ENCODE results near the gene BCAN.
"Not testable (repeated sequence)": the region's sequence is repeated elsewhere in the genome, so short reads cannot be mapped to it uniquely, and the experiment has no call there.

The BCAN gene

DNA sequence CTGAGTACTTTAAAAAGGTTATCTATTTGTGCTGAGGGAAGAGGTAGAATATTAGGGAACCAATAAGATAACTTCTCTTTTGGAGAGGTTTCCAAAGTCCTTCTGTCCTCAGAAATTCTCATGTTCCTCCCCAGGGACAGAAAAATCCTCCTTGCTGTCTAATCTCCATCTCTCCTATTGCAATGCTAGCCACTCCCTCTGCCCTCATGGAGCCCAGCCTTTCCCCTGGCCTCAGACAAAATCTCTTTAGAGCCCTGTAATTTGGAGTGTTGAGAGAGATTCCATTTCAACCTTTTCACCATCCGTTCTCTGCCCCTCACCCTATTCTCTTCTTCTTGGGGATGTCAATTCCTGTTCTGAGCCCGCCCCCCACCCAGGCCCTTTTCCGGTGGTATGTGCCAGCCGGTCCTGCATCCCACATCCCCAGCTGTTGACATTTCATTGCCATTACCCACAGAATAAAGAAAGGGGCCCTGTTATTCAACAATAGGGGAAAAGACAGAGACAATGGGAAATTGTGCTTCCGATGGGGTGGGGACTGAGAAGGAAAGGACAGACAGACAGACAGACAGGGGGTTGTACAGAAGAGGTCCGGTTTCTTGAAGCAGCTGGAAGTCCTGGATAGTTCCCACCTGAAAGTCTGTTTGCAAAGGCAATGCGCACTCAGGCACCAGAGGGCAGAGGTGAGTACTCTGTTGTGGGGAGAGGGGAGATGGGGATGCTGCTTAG is 22.9 kb upstream of the BCAN start, which contains the start of gene HAPLN2:
TSS of gene HAPLN2 (plus strand) at position 563 of the 729 bp plus-strand sequence. CDS start 4,076 bp downstream, outside the sequence.
- no peak for DNase-seq

DNA sequence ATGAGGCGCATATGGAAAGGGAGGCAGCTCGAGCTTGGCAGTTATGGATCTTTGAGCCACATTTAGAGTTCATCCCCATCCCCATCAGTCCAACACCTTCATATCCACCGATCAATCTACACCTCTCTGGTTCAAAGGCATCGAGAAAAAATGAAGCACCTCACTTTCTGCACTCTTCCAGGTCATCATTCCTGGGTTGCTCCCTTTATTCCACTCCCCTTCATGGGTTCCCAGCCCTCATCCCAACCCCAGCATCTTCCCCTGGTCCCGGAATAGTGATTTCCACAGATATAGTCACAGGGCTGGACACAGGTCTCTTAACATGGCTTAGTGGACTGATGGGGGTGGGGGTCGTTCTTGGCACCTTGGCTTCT is 22.3 kb upstream of the BCAN start:
- DNase-seq: no peak

DNA sequence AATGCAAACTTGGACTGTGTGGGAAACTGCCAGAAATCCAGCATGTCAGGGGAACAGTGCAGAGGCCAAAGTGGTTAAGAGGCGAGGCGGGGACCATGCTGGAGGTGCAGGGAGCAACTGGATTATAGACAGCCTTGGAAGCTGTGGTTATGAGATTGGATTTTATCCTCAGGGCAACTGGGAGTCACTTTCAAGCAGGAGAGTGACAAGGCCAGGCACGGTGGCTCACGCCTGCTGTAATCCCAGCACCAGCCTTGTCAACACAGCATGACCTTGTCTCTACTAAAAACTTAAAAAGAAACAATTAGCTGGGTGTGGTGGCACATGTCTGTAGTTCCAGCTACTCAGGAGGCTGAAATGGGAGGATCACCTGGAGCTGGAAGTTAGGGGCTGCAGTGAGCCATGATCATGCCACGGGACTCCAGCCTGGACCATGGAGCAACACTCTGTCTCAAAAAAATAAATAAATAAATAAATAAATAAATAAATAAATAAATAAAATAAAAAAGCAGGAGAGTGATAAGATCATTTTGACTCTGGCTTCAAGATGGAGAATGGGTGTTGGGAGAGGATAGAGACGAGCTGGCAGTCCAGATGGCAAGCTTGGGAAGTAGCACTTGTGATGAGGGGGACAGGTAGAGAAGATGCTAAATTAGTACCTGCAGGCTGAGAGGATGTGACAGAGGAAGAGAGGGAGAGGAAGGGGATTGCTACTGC is 19.2 kb upstream of the BCAN start:
- DNase-seq: no peak

DNA sequence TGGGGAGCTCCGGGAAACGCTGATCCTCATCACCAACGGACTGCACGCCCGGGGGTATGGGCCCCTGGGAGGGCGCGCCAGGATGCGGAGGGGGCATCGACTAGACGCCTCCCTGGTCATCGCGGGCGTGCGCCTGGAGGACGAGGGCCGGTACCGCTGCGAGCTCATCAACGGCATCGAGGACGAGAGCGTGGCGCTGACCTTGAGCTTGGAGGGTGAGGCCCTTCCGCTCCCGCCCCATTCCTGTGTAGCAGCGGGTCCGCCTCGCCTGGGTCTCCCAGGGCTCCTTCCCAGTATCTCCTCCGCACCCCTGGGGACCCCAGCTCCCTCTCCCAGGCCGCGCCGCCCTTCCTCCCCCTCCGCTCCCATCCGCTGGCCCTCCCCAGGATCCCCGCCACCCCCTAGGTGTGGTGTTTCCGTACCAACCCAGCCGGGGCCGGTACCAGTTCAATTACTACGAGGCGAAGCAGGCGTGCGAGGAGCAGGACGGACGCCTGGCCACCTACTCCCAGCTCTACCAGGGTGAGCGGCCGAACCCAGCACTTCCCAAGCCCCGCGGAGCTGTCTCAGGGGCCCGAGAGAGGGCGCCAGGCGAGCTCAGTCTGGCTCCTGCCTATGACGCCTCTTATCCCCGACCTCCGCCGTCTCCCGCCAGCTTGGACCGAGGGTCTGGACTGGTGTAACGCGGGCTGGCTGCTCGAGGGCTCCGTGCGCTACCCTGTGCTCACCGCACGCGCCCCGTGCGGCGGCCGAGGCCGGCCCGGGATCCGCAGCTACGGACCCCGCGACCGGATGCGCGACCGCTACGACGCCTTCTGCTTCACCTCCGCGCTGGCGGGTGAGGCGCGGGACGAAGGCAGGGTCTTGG is 17.7 kb upstream of the BCAN start:
- peak; percentile 31 for DNase-seq

GRCh38 chr1:156624814-156625435 is 17.0 kb upstream of the BCAN start:
- DNase-seq: no peak

- DNase-seq: no peak
These were observed 16.4 kb upstream of the BCAN start for GRCh38 chr1:156625436-156626078.

DNA sequence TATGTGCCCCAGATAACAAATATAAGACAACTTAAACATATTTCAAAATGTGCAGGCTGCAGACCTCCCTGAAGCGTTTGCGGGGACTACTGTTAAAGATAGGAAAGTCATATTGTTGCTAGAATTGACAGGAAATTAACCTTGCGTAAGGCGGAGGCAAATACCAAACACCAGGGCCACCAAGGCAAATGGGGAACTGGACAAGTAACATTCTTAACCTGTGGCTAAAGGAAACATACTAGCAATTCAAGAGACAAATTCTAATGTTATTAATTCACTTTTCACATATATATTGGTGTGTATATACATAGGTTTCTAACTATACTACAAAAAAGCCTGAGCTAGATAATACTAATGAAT is 15.9 kb upstream of the BCAN start:
- DNase-seq: no peak

DNA sequence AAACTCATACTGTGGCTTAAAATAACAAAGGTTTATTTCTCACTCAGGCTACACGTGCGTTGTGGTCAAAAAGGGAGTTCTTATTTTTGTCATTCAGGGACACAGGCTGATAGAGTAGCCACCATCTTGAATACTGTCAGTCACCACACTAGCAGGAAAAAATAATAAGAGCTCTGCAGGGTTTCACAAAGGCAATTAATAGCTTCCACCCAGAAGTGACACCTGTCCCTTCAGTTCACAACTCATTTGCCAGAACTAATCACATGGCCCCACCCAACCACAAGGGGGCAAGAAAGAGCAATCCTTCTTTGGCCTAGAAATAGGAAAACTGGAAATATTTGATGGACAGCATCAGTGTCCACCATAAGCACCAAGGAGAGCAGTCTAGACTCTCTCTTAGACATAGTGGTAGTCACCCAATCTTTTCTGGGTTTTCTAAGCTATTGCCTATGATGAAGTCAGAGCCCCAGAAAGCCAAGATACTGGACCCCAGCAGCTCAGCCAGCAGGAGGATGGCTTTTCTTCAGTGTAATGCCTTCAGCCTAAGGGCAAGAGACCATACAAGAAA is 14.5 kb upstream of the BCAN start:
- DNase-seq: peak; percentile 54

GRCh38 chr1:156629823-156630449 is 12.0 kb upstream of the BCAN start:
- no peak for DNase-seq

DNA sequence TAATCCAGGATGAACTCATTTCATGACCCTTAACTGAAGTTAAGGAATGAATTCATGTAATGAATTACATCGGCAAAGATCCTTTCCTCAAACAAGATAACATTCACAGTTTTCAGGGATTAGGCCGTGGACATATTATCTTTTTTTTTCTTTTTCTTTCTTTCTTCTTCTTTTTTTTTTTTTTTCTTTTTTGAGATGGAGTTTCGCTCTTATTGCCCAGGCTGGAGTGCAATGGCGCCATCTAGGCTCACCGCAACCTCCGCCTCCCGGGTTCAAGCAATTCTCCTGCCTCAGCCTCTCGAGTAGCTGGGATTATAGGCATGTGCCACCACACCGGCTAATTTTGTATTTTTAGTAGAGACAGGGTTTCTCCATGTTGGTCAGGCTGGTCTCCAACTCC is 10.8 kb upstream of the BCAN start:
- DNase-seq: not testable (repeated sequence)

GRCh38 chr1:156632355-156632754 is 9.6 kb upstream of the BCAN start:
- no peak for DNase-seq

- DNase-seq: no peak
These were observed 3.5 kb upstream of the BCAN start for GRCh38 chr1:156638189-156638985.

DNA sequence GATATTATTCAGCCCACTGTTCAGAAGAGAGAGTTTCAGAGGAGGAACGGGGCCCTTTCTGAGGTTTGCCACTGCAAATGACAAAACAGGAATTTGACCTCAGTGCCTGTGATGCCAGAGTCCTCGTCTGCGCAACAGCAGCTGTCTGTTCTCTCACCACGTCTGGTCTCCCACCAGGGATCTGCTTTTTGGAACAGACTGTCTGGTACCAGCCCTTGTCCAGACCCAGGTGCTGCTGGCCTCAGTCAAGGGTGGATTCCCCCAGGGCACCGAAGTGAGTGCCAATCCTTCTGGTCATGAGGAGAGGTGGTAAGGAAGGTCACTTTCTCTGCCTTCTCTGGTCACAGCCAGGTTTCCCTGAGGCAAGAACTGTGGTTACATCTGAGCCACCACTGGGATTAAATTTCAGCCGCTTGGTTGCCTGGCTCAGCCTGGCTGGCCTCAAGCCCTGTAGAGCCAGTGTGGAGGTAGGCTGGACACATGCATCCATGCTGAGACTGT is 2.3 kb upstream of the BCAN start:
- no peak for DNase-seq

GRCh38 chr1:156640842-156641706 is 843 bp upstream of the BCAN start:
- no peak for DNase-seq

GRCh38 chr1:156642265-156643048 is 540 bp downstream of the BCAN start:
- no peak for DNase-seq

DNA sequence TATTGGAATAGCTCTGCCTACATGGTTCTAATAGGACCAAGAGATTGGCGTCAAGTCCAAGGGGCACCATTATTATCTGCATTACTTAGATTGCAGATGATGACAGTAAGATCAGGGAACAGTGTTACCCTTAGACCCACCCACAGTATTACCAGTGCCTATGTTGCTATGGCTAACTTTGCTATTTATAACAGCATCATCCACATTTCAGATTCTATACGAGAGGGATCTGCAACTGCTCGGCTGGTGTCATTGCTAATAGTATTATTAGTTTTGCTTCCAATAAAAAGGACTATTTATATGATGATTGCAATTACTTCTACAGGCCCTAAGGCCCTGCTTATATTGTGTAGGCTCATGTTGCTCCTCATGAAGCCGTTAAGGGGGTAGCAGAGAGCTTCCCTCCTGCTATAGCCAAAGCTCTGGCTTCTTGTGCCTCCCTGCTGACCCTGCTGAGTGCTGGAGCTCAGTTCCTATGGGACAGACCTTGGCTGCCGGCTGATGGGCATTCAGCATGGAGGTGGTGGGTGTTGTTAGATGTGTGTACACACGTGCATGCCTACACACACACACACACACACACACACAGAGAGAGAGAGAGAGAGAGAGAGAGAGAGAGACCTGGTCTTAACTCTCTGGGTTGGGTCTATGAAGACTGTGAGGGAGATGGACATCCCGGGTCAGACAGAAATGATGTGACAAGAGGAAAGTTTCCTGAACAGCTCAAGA is 1.3 kb downstream of the BCAN start:
- DNase-seq: no peak

DNA sequence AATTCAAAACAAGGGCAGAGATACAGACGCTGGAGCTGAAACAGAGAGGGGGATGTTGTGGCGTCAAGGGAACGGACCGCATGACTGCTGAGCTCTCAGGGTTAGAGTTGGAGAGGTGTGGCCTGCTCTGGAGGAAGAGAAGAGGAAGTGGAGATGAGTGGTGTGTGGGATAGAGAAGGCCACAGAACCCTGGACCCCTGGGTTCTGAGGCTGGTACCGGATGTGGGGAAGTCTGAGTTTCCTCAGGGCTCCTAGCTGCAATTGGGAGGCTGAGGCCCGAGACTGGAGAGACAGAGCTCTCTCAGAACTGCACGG is 1.8 kb downstream of the BCAN start:
- DNase-seq: no peak

- no peak for DNase-seq
These were observed 2.2 kb downstream of the BCAN start for GRCh38 chr1:156644146-156644545.

All from fibroblast of upper back skin (primary cell).